ENCODE measurements around the gene NKAIN1.

The NKAIN1 gene

GRCh38 chr1:31234870-31235269 lies 4.8 kb downstream of the NKAIN1 start:
- DNase-seq (ENCODE audit: insufficient read length, low spot score) (no peak), FAIRE-seq (no peak)

GRCh38 chr1:31234123-31234708 lies 5.5 kb downstream of the NKAIN1 start:
- no peak for FAIRE-seq
- no peak for DNase-seq (ENCODE audit: insufficient read length, low spot score)

GRCh38 chr1:31232689-31233088 lies 7.0 kb downstream of the NKAIN1 start:
- FAIRE-seq (no peak), DNase-seq (ENCODE audit: insufficient read length, low spot score) (no peak)

DNA sequence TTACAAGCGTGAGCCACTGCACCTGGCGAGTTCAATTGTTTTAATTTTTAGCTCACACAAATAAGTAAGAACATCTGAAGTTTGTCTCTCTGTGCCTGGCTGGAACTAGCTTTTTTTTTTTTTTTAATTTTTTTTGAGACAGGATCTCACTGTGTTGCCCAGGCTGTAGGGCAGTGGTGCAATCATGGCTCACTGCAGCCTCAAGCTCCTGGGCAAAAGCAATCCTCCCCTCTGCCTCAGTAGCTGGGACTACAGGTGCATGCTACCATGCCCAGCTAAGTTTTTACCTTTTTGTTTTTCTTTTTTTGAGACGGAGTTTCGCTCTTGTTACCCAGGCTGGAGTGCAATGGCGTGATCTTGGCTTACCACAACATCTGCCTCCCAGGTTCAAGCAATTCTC lies 7.9 kb downstream of the NKAIN1 start:
- FAIRE-seq, result no peak
- DNase-seq (ENCODE audit: insufficient read length, low spot score), result no peak

DNA sequence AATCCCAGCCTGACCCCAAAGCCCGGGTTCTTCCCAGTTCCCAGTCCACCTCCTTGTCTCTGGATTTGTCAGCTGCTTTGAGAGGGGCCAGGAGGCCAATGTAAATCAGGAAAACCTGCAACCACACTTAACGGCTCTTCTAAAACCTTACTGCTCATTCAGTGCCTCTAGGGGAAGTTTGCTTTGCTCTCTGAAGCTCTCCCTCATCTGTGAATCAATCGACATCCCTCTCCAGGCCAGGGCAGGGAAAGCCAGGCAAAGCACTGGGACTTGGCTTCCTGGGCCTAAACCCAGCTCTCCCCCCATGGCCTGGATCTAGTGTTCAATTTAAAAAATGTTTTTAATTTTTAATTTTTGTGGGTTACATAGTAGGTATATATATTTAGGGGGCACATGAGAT lies 9.3 kb downstream of the NKAIN1 start:
- no peak for DNase-seq (ENCODE audit: insufficient read length, low spot score)
- no peak for FAIRE-seq

- no peak for FAIRE-seq
Measured at GRCh38 chr1:31228986-31229385, 10.7 kb downstream of the NKAIN1 start.

DNA sequence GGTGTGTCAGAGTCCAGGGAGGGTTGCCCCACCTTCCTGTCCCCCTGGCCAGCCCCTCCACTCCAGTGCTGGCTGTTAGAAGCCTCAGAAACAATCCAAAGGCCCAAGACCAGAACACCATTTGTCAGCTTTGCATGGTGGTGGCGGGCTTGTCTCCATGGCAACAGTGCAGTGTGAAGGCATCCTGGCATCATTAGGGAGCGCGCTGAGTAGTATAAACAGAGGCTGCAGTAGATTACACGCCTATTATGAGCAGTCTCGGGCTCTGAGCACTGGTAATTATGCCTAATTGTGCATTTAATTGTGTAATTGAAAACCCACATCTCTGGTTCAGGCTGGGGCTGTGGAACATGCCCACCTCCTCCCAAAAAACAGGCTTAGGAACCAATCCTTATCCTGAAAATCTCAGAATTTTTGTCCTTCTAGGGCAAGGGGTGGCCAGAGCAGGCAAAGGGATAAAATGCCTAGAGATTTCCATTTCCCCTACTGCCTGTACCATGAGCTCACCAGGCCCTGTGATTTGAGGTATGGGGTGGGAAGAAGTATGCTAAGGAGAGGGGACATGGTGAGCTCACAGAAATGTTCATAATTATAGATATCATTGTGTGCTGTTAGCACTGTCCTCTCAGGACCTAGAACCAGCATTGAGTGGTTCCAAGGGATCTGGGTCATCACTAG lies 11.7 kb downstream of the NKAIN1 start:
- FAIRE-seq, result no peak
- no peak for DNase-seq (ENCODE audit: insufficient read length, low spot score)

More at GRCh38 chr1:31228986-31229385, 10.7 kb downstream of the NKAIN1 start:
- no peak for DNase-seq (ENCODE audit: insufficient read length, low spot score)

GRCh38 chr1:31224068-31224467 lies 15.6 kb downstream of the NKAIN1 start:
- DNase-seq (ENCODE audit: insufficient read length, low spot score) (no peak), FAIRE-seq (no peak)

GRCh38 chr1:31222176-31222575 lies 17.5 kb downstream of the NKAIN1 start:
- FAIRE-seq, result no peak

GRCh38 chr1:31221072-31221471 lies 18.6 kb downstream of the NKAIN1 start:
- DNase-seq (ENCODE audit: insufficient read length, low spot score) (no peak), FAIRE-seq (no peak)

More at GRCh38 chr1:31222176-31222575, 17.5 kb downstream of the NKAIN1 start:
- no peak for DNase-seq (ENCODE audit: insufficient read length, low spot score)

DNA sequence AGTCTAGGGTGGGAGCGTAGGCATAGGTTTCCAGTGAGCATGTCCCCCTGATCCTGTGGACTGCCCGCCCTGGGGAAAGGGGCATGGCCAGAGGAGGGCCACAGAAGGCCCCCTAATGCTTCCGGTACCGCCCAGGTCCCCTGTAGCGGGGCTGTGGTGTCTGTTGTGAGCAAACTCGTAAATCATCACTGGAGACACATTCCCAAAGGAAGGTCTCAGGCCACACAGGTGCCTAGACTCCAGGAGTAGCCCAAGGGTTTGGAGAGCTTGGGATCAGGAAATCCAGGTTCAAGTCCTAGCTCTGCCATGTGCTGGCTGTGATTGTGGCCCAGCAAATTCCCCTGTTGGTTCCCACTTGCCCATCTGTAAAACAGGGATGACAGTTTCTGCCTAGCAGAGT lies 20.2 kb downstream of the NKAIN1 start:
- DNase-seq (ENCODE audit: insufficient read length, low spot score) (no peak), FAIRE-seq (no peak)

GRCh38 chr1:31218705-31219104 lies 21.0 kb downstream of the NKAIN1 start:
- FAIRE-seq (no peak), DNase-seq (ENCODE audit: insufficient read length, low spot score) (no peak)

GRCh38 chr1:31216016-31216415 lies 23.7 kb downstream of the NKAIN1 start:
- FAIRE-seq, result no peak
- DNase-seq (ENCODE audit: insufficient read length, low spot score), result no peak

DNA sequence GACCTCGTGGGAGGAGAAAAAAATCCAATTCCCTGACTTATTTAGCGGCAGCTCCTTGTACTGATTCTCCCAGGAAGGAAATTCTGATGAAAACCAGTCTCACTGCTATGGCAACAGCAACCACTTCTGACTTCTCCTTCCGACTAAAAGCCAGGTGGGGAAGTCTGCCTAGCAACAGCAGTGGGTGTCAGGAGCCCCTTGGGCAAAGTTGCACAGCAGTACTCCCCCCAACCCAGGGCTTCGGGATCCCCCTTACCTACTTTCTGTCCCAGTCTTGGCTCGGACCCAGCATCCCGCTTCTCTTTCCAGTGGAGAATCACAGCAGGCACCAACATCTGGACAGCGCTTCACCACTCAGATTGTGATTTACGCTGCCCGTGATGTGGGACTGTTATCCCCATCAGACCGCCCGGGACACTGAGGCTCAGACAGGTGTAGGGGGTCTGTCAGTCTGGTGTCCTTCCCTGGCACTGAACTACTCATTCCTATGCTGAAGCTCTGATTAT lies 24.6 kb downstream of the NKAIN1 start:
- no peak for DNase-seq (ENCODE audit: insufficient read length, low spot score)
- no peak for FAIRE-seq

GRCh38 chr1:31214316-31215064 lies 25.2 kb downstream of the NKAIN1 start:
- FAIRE-seq, result no peak
- no peak for DNase-seq (ENCODE audit: insufficient read length, low spot score)

GRCh38 chr1:31208361-31208945 lies 31.2 kb downstream of the NKAIN1 start:
- FAIRE-seq, result no peak
- DNase-seq (ENCODE audit: insufficient read length, low spot score), result no peak

GRCh38 chr1:31207569-31207968 lies 32.1 kb downstream of the NKAIN1 start:
- no peak for DNase-seq (ENCODE audit: insufficient read length, low spot score)
- FAIRE-seq, result no peak

- DNase-seq (ENCODE audit: insufficient read length, low spot score) (no peak), FAIRE-seq (no peak)
Measured at GRCh38 chr1:31207046-31207445, 32.6 kb downstream of the NKAIN1 start.

- FAIRE-seq, result no peak
Measured at GRCh38 chr1:31203215-31203614, 36.5 kb downstream of the NKAIN1 start.

GRCh38 chr1:31201931-31202360 lies 37.7 kb downstream of the NKAIN1 start:
- DNase-seq (ENCODE audit: insufficient read length, low spot score) (no peak), FAIRE-seq (no peak)

More at GRCh38 chr1:31203215-31203614, 36.5 kb downstream of the NKAIN1 start:
- no peak for DNase-seq (ENCODE audit: insufficient read length, low spot score)

DNA sequence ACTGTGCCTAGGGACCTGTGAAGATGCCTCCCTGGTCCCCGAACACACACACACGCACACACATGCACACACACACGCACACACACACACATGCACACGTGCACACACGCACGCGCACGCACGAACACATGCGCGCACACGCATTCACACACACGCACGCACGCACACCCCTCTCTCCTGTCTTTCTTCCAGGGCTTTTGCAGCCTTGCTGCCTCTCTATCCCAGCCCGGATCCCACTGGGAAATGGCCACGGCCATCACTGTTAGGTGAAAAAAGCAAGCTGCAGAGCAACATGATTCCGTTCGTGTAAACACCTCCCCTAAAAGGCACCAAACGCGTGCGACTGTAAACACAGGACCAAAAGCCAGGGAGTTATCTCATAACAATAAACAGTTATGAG lies 39.7 kb downstream of the NKAIN1 start:
- no peak for FAIRE-seq

More for the DNA sequence above, 39.7 kb downstream of the NKAIN1 start:
- no peak for DNase-seq (ENCODE audit: insufficient read length, low spot score)
